ENCODE measurements around the gene FASN.

DNA sequence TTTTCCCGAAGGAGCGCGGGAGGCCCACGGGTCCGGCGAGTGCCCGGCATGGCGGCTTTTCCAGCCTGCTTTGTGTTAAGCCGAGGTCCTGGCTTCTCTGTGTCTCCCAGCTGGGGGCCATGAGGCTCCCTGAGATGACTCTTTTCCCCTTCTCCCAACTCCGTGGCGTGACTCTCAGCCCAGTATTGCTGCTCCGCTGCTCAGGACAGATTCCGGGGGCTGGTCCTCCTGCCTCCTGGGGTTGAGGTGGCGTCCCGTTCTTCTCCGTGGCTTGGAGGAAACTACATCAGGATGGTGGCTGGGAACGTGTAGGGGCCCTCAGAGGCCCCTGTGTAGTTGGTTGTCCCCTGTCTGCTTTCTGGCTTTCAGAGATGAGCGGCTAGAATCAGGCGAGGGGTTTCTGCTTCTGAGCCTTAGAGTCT is 45.4 kb downstream of the FASN start:
- TF ChIP-seq CTCF (IDR thresholded peaks at IDR 0.05; ENCODE audit: low read length) (no peak), EZH2 (optimal IDR thresholded peaks at IDR 0.05; ENCODE audit: low read depth, low read length) (no peak), EZH2phosphoT487 (IDR thresholded peaks at IDR 0.05; ENCODE audit: low read length) (no peak)

Measured in MM.1S (cell line).